Thyroid gland (tissue), 4 donors: Measurements from ENCODE around the gene CEACAM5. TPM values are rescaled to one million over a fixed set of nuclear protein-coding genes. Genes with fewer than 3 reads are reported as not detected.
"Not testable (repeated sequence)": the region's sequence is repeated elsewhere in the genome, so short reads cannot be mapped to it uniquely, and the experiment has no call there.

Experiments
- DNase-seq, 2 donors: peaks; one replicate each; pipeline ENCODE4 v3.0.0-alpha.2; 2019
- H3K27ac ChIP-seq, 3 donors: fragments of 200-600 bp; sonication (generic); 1 replicate in 2 of 3; 2 replicates in 1 of 3; pipeline ENCODE4 v1.5.1; 2016 to 2019; ENCODE audit warnings: mild to moderate bottlenecking in 1 of 3, moderate library complexity in 1 of 3
- H3K27me3 ChIP-seq: fragments of 200-600 bp; sonication (generic); one replicate; pipeline ENCODE4 v1.5.1; 2019
- H3K36me3 ChIP-seq, 2 donors: fragments of 200-600 bp; sonication (generic); one replicate each; pipeline ENCODE4 v1.5.1; 2016 to 2019
- H3K4me1 ChIP-seq, 2 donors: fragments of 200-600 bp; sonication (generic); one replicate each; pipeline ENCODE4 v1.5.1; 2017 to 2019
- H3K4me3 ChIP-seq, 3 donors: fragments of 200-600 bp; sonication (generic); replicated peaks in 1 of 3; 1 replicate in 2 of 3; 2 replicates in 1 of 3; pipeline ENCODE4 v1.5.1; 2016; ENCODE audit warnings: mild to moderate bottlenecking in 1 of 3
- H3K9me3 ChIP-seq: fragments of 200-600 bp; sonication (generic); one replicate; pipeline ENCODE4 v1.5.1; 2017
- CTCF ChIP-seq, 6 experiments: fragments of 200-600 bp in 3 of 6; fragments of 450-650 bp in 3 of 6; sonication (generic) in 3 of 6; IDR thresholded peaks; one replicate each; pipeline ENCODE4 v1.5.1; 2016 to 2019; ENCODE audit warnings: antibody characterized with exemption in 6 of 6, mild to moderate bottlenecking in 2 of 6, inconsistent platforms in 1 of 6, moderate library complexity in 1 of 6
- POLR2A ChIP-seq, 2 donors: fragments of 450-650 bp; IDR thresholded peaks; one replicate each; pipeline ENCODE4 v1.6.1; 2017; ENCODE audit warnings: antibody characterized with exemption in 2 of 2, mild to moderate bottlenecking in 2 of 2, moderate library complexity in 1 of 2
- WGBS, 2 donors: methylation state at CpG; one replicate each; pipeline ENCODE4 v1.1.5; 2017; 5-methylcytosine and 5-hydroxymethylcytosine counted together
- intact Hi-C: fragments of 100-400 bp; cut with DNase I; formaldehyde crosslinking; loops from one replicate; pipeline ENCODE4 v1.15.1; 2023
- total RNA-seq, 4 donors: library from RNA; depleted of rRNA; stranded (reverse); fragments of >200 nt; gene quantifications; one replicate each; pipeline ENCODE4 v1.2.3, GENCODE V29; 2016

CEACAM5 gene
- total RNA-seq, 4 donors from 2014 or later: 1.2 to 8.8 TPM; not detected in 2

- H3K9me3 ChIP-seq: no peaks in the 10 kb centered on the region
- TF ChIP-seq POLR2A (IDR thresholded peaks at IDR 0.05) (no peak), CTCF (IDR thresholded peaks at IDR 0.05) (peak in 4 of 6 experiments; percentile 40 to 62 (median 54))
- intact Hi-C loops: no loop called here
- H3K4me1 ChIP-seq: no peaks in the 10 kb centered on the region
- WGBS, 2 donors: 17 to 18% methylated on average over 11 of the region's 11 CpGs
- no peak overlapping the region for H3K27ac ChIP-seq
- peak; percentile 46 to 50 for DNase-seq
- H3K4me3 ChIP-seq: no peak overlapping the region
- no peaks in the 10 kb centered on the region for H3K36me3 ChIP-seq
- no peaks in the 10 kb centered on the region for H3K27me3 ChIP-seq
Observed at GRCh38 chr19:41746593-41747227, 38.3 kb downstream of the CEACAM5 start.

- Histone ChIP-seq H3K27ac (no peak overlapping the region), H3K27me3 (no peaks in the 10 kb centered on the region), H3K4me1 (no peaks in the 10 kb centered on the region), H3K9me3 (no peaks in the 10 kb centered on the region), H3K4me3 (no peak overlapping the region), H3K36me3 (no peaks in the 10 kb centered on the region)
- intact Hi-C loops: no loop called here
- 66 to 69% methylated on average over 3 of the region's 3 CpGs for WGBS, 2 donors
- no peak for DNase-seq
- TF ChIP-seq POLR2A (IDR thresholded peaks at IDR 0.05): no peak
- no peak for TF ChIP-seq CTCF (IDR thresholded peaks at IDR 0.05)
Observed at GRCh38 chr19:41748012-41748411, 39.6 kb downstream of the CEACAM5 start.

- H3K9me3 ChIP-seq, intact Hi-C loops: not testable (repeated sequence)
Observed at GRCh38 chr19:41750248-41751134, 42.1 kb downstream of the CEACAM5 start.

GRCh38 chr19:41753159-41753558 is 44.7 kb downstream of the CEACAM5 start:
- WGBS, 2 donors: 6 to 7% methylated on average over 12 of the region's 12 CpGs
- H3K27me3 ChIP-seq: no peaks in the 10 kb centered on the region
- TF ChIP-seq CTCF (IDR thresholded peaks at IDR 0.05) (peak; percentile 42 to 79 (median 63)), POLR2A (IDR thresholded peaks at IDR 0.05) (no peak)
- intact Hi-C loops: no loop called here
- no peaks in the 10 kb centered on the region for H3K36me3 ChIP-seq
- no peaks in the 10 kb centered on the region for H3K4me1 ChIP-seq
- H3K4me3 ChIP-seq: no peak overlapping the region
- H3K9me3 ChIP-seq: no peaks in the 10 kb centered on the region
- DNase-seq: peak; percentile 54
- H3K27ac ChIP-seq: no peak overlapping the region

More at GRCh38 chr19:41750248-41751134, 42.1 kb downstream of the CEACAM5 start:
- not testable (repeated sequence) for H3K36me3 ChIP-seq, DNase-seq, H3K4me3 ChIP-seq, H3K4me1 ChIP-seq, H3K27ac ChIP-seq, H3K27me3 ChIP-seq
- WGBS, 2 donors: 35 to 51% methylated on average over 6 to 8 of the region's 10 CpGs

- TF ChIP-seq POLR2A (IDR thresholded peaks at IDR 0.05) (no peak), CTCF (IDR thresholded peaks at IDR 0.05) (peak; percentile 35 to 74 (median 49))
- 8 to 11% methylated on average over 4 of the region's 4 CpGs for WGBS, 2 donors
- intact Hi-C loops: no loop called here
Observed at GRCh38 chr19:41753936-41754529, 45.6 kb downstream of the CEACAM5 start.

More at GRCh38 chr19:41753936-41754529, 45.6 kb downstream of the CEACAM5 start:
- H3K9me3 ChIP-seq: no peaks in the 10 kb centered on the region
- H3K4me1 ChIP-seq: no peaks in the 10 kb centered on the region
- H3K27ac ChIP-seq: no peak overlapping the region
- H3K36me3 ChIP-seq: no peaks in the 10 kb centered on the region
- H3K4me3 ChIP-seq: no peak overlapping the region
- H3K27me3 ChIP-seq: no peaks in the 10 kb centered on the region
- DNase-seq: peak; percentile 52 to 57
